GM12873 (cell line): ENCODE data around the gene IFNGR1.

Experiments
- CTCF ChIP-seq: IDR thresholded peaks from 2 replicates; pipeline ENCODE4 v1.5.1; 2012; ENCODE audit warnings: low read depth, mild to moderate bottlenecking, moderate library complexity, low read length, control low read depth; ENCODE audit not compliant: insufficient read depth; ENCODE audit errors: missing control alignments

IFNGR1 gene

DNA sequence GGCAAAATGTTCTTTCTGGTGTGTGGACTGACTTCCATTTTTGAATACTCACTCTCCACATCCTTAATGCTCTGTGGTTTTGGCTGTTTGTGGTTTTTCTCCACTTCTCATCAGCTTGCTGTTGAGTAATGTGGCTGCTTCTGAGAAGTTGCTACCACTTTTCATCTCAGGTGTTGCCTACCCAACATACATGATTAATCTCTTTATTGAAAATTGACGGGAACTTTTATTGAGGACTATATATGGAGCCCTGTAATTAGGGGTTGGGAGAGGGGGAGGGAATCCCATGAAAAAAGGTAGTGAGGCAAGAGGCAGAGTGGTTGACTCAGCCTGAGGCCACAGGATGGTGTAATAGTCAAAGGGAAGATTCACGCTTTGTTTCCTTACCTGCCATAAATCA, 63.4 kb downstream of the IFNGR1 start:
- TF ChIP-seq CTCF, result no peak

- TF ChIP-seq CTCF, result no peak
Measured at GRCh38 chr6:137150072-137150471, 69.1 kb downstream of the IFNGR1 start.

GRCh38 chr6:137149035-137149393, 70.2 kb downstream of the IFNGR1 start:
- TF ChIP-seq CTCF, result no peak

- no peak for TF ChIP-seq CTCF
Measured at GRCh38 chr6:137148306-137149034, 70.7 kb downstream of the IFNGR1 start.
